KG1 (cell line): Measurements from ENCODE around the gene ACTN2.
"Not testable (repeated sequence)": the region's sequence is repeated elsewhere in the genome, so short reads cannot be mapped to it uniquely, and the experiment has no call there.

Experiments used
- DNase-seq: peaks from one replicate; lab custom pipeline; 2025; lab: John Stamatoyannopoulos, UW

ACTN2 gene

DNA sequence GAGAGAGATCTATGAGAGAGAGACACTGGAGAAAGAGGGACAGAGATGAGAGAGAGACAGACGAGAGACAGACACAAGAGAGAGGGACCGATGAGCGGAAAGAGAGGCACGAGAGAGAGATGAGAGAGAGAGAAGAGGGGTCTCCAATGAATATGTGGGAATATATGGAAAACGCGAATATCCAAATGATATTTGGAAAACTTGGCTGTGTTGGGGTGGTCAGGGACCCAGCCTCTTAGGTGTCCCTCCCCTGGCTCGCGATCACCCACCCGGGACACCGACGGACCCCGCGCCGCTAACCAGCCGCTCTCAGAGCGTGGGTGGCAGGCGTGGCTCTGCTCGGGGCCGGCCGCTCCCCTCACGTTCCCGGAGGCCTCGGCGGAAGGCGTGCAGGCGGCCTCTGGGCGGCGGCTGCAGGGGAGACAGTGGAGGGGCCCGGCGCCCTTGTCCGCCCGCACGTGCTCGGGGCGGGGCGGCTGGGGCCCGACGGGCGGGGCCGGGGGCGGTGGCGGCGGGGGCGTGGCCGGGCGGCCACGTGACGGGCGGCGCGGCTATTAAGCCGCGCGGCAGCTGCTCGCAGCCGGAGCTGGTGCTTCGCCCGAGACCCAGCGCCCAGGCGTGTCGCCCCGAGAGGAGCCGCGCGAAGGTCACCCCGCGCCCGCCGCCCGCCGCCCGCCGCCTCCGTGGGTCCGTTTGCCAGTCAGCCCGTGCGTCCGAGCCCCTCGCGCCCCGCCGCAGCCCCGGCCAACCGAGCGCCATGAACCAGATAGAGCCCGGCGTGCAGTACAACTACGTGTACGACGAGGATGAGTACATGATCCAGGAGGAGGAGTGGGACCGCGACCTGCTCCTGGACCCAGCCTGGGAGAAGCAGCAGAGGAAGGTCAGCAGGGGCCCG is at the start of gene ACTN2:
Gene ACTN2 (plus strand): TSS at position 583 of the 898 bp plus-strand sequence. CDS start 175 bp downstream, at position 758.
- no peak for DNase-seq

DNA sequence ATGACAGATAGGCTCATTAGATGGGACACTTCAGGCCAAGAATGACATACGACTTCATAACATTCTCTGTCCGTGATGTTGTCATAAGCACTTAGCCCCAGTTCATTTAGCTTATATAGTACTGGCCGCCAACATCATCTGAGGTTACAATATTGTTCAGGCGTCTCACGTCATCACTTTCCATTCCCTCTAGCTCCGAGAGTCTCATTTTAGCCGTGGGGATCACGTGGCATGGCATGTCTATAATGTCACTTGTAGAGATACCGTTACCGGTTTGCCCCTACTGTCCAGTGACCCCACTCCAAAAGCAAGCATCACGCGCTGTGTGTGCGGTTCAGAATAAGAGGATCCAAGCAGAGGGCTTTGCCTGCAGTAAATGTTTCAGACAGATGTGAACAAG is 47.4 kb upstream of the ACTN2 start:
- no peak for DNase-seq

DNA sequence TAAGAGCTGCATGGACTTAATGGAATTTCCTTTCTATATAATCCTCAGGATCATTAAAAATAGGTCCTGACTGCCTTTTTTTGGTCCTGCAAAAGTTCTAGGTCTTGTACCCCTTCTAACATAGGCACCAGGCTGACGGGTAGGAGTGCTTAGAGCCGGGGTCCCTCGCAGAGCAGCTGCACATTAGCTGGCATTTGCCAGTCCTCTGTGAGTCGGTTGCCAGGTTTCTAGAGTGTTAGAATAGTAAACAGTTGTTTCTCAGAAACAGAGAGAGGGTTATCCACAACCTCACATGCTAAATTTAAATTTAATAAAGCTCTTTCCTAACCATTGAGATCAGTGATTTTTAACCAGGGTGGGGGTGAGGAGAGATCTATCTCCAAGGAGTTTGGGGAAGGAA is 46.6 kb upstream of the ACTN2 start:
- no peak for DNase-seq

DNA sequence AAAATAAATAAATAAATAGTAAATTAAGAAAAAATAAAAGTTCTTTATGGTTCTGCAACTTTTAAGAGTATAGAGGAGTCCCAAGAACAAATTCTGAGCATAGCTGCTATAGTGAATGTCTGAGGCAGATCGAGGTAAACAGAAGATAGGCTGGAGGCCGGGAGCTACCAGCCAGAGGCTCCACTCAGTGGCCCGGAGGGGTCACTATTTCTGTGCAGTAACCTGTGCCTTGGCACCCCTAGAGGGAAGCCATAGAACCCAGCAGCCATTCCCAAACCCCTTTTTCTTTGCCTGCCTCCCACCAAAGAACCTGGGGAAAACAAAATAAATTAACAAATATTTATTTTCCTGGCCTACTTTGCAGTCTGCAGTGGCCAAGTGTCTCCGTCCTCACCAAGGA is 43.5 kb upstream of the ACTN2 start:
- no peak for DNase-seq

DNA sequence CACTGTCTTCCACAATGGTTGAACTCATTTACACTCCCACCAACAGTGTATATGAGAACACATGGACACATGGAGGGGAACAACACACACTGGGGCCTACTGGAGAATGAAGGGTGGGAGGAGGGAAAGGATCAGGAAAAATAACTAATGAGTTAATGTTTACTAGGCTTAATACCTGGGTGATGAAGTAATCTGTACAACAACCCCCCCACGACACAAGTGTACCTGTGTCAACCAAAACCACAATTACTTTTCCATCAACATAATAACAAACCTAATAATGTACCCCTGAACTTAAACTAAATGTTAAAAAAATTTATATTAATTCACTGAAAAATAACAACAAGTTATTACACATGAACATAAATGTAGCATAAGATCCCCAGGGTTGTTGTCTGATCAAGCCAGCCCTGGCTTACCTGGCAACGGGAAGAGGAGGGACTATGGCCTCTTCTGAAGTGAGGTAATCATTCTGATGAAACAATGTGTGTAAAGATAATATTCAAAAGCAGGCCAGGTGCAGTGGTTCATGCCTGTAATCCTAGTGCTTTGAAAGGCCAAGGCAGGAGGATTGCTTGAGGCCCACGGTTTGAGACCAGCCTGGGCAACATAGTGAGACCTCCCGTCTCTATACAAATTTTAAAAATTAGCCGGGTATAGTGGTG is 41.2 kb upstream of the ACTN2 start:
- DNase-seq: no peak

DNA sequence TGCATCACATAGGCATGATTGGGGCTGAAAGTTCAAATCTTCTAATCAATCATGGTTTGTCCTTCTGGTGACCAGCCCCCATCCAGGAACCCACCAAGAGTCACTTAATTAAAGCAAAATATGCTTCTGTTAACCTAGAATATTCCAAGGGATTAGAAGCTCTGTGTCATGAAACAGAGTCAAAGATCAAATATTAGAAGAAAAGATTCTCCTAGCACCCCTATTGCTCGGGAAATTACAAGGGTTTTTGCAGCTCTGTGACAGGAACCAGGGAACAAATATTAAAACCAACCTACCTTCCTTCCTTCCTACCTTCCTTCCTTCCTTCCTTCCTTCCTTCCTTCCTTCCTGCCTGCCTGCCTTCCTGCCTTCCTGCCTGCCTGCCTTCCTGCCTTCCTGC is 31.8 kb upstream of the ACTN2 start:
- DNase-seq: no peak

DNA sequence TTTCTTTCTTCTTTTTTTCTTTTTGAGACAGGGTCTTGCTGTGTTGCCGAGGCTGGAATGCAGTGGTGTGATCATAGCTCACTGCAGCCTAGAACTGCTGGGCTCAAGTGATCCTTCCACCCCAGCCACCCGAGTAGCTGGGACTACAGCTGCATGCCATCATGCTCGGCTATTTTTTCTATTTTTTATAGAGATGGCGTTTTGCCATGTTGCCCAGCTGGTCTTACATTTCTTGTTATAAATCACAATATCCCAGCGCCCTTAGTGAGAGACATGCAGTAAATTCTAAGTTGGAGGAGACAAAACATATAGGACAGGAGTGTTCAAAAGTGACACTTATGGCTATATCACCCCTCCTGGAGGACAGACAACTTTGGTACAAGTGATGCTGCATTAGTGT is 31.3 kb upstream of the ACTN2 start:
- DNase-seq: no peak

DNA sequence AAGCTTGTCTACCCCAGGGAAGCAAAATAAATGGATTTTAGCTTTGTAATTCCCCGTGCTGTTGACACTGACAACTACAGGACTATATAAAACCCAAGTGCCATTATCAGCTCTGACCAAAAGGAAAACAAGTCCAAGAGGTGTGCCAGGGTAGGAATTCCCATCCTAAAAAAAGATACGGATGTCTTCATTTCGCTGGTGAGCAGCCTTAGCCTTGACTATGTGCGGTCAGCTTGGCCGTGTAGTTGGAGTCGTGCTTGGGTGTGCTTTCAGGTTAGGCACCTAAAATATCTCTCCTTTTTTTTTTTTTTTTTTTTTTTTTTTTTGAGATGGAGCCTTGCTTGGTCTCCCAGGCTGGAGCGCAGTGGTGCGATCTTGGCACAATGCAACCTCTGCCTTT is 28.9 kb upstream of the ACTN2 start:
- DNase-seq: no peak

DNA sequence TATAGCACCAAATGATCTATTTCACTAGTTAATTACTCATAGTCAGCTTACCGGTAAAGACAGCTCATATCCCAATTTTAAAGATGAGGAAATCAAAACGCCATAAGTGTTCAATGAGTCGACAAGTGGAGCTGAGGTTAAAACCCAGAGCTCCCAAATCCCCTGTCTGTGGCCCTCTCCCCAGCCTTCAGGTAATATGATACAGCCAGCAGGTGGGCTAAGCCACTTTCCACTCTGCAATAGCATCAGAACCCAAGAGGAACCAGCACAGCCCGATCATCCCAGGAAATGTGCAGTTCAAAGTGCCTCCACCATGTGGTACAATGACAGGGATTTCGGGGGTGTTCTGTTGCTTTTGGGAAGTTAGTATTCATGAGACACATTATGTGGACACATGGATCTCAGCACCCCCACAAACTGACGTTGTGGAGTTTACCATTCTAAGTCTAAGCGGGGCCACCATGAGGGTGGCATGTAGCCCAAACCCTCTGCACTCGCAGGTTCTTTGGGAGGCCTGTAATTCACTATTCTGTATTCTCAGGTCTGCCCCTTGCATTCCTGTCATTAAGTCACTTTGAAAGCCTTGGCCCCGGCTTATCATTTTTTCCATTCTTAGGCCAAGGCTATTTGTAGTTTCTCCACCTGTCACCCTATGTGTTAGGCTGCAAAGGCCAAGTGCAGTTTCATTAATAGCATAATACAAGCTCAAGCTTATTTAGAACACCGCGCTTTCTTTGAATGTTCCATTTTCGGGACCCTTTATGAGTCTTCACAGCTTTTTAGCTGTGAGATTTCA is 26.3 kb upstream of the ACTN2 start:
- no peak for DNase-seq

DNA sequence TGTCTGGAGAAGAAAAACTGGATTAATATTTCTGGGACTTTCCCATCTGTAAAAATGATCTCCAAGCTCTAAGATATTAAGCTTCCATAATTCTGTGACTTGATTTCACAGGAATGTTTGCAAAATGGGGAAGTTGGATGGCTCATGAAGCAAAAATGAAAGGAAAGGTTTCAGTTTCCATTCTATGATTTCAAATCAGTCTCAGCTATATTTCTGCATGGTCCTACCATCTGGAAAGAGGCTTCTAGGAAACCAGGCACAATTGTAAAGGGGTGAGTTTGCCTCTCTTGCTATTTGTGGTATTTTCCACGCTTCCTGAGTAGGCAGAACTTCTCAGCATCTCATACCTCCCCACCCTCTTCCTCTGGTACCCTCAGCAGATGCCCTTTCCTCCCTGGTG is 22.4 kb upstream of the ACTN2 start:
- DNase-seq: no peak

DNA sequence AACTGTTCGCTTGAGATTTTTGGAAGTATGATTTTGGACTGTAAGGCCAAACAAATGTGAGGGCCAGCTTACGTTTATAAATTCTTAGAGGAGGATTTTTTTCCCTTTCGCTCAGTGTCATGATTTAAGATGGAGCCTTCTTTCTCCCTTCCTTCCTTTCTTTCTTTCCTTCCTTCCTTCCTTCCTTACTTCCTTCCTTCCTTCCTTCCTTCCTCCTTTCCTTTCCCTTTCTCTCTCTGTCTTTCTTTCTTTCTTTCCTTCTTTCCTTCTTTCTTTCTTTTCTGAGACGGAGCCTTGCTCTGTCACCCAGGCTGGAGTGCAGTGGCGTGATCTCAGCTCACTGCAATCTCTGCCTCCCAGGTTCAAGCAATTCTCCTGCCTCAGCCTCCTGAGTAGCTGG is 17.4 kb upstream of the ACTN2 start:
- not testable (repeated sequence) for DNase-seq

DNA sequence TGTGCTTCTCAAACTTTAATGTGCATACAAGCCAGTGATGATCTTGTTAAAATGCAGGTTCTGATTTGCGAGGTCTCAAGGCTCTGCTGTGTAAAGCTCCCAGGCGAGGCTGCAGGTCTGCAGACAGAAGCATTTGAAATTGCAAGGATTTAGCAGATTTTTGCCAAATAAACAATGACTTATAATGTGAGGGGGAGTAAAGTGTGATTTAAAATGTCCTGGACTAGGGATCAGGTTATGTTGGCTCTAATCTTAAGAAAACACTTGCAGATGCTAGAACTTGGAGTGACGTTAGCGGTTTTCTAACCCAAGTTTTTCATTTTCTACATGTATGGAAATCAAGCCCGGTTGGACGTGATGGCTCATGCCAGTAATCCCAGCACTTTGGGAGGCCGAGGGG is 16.2 kb upstream of the ACTN2 start:
- DNase-seq: no peak

DNA sequence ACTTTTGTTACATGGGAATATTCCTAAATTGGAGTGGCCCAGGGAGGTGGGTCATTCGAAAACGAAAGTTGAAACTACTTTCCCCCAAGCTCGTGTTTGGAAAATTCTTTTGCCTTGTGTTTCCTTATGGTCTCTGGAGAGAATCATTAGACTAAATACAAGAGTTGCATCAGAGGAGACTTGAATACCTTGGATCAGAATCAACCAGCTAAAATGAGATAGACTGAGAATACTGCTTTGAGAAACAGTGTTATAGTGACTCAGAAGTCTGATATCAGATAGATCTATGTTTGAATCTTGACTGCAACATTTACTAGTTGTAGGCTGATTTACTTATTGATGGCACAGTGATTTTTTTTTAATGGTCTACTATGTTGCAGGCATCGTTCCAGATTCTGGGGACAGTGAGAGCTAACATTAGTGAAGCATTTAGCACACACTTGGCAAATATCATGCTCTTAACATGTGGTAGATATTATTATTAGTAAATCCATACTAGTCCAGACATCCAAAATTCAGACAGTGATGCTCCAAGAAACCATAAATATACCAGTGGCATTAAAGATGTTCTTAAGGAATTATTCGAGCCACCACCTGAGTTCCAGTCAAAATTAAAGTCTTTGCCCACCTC is 12.9 kb upstream of the ACTN2 start:
- no peak for DNase-seq

DNA sequence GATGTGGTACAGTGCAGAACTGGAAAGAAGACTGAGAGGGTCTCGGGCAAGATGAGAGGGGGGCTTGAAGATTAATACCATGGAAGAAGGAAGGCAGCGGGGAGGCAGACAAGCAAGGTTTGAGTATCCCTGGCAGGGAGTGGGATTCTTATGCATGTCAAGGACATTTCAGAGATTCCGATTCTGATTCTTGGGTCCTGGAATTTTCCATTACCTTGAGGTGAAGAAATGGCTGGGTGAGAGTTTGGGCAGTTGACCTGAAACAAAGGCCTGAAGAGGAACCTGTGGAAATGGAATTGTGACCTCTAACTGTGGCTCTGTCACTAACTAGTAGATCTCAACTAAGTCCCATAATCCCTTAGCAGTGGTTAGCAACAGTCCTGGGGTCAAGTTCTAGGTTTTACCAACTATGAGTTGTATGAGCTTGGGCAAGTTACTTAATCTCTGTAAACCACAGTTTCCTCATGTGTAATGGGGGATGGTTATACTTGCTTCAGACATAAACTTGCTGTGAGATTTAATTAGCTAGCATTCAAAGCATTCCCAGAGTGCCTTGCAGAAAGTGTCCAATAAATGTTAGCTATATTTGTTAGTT is 8.6 kb upstream of the ACTN2 start:
- no peak for DNase-seq

DNA sequence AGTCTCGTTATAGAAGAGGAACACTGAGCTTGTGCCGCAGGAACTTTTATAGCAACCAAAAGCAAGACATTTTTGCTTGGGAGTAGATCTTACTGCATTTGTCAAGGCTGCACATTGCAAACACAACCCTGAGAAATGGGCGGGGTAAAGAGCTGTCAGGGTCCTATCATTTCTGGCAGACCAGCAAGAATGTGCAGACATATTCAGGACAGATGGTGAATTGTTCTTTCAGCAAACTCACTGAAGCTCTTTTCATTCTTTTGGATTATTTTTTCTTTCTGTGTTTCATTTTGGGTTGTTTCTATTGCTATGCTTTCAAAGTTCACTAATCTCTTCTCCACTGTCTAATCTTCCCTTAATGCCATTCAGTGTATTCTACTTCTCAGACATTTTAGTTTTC is 5.1 kb upstream of the ACTN2 start:
- DNase-seq: no peak

DNA sequence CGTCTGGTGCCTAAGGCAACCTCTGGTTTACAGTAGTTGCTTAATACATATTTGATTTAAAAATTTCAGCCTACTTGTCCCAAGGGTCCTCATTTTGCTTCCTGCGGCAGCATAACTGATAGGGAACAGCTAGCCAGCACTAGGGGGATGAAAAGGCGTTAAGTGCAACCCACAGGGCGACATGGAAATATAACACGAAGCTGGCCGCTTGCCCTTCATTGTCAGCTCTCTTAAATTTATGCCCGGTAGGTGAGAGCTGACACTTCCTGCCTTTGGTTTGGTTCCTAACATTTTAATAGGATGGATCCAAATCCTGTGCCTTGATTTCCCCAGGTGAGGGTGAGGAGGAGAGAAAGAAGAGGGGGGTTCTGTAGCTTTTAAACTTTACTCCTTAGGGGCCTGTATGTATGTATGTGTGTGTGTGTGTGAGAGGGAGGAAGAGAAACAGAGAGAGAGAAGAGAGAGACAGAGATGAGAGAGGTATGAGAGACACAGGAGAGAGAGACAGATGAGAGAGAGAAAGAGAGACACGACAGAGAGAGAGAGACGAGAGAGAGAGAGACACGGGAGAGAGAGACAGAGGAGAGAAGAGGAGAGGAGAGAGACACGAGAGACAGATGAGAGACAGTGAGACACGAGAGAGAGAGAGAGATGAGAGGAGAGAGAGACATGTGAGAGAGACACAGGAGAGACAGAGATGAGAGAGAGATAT is 938 bp upstream of the ACTN2 start:
- DNase-seq: no peak

DNA sequence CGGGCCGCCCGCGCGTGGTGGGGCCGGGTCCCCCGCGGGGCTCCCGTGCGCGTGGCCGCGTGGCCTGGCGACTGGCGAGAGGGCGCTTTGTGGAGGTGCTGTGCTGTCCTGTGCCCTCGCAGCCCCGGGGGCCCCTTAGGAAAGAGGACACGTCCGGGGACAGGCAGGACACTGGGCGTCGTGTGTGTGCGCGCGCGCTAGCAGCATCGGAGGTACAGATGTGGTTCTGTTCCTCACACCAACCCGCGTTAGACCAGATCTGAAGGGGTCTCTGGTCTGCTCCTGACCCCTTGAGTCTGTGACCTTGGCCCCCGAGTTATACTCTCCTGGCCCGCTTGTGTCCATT is 489 bp downstream of the ACTN2 start:
- no peak for DNase-seq

DNA sequence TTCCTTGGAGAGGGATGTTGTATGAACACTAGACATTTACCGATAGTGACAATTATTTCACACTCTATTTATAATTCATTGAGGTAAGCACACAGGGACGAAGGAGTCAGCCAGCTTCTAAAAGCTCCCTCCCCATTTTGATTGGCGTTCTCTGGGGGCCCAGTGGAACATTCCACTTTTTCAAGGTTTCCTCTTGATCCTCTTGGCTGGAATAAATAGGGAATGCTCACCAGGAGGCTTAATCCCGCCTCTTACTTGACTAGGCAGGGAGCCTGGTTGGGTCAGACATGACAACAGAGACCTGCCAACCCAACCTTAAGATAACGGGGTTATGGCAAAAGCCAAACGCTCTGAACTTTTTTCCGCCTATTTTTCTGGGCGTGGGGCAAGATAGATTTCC is 974 bp downstream of the ACTN2 start:
- DNase-seq: no peak

DNA sequence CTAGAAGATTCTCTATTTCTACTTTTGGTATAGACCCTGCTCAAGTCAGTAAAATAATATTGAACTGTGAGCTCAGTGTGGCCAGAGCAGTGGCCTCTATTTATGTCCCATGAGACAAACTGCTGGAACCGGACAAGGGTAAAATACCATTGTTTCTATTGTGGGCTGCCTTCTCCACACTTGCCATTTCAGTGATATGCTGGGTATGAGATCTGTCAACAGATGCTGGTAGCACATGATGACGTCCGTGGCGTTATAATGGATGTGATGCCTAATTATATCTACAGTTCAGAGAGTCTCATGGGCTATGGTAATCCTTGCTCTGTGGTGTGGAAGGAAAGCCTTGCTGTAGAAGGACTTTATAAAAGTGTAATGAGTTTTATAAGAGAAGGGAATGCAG is 2.4 kb downstream of the ACTN2 start:
- no peak for DNase-seq

DNA sequence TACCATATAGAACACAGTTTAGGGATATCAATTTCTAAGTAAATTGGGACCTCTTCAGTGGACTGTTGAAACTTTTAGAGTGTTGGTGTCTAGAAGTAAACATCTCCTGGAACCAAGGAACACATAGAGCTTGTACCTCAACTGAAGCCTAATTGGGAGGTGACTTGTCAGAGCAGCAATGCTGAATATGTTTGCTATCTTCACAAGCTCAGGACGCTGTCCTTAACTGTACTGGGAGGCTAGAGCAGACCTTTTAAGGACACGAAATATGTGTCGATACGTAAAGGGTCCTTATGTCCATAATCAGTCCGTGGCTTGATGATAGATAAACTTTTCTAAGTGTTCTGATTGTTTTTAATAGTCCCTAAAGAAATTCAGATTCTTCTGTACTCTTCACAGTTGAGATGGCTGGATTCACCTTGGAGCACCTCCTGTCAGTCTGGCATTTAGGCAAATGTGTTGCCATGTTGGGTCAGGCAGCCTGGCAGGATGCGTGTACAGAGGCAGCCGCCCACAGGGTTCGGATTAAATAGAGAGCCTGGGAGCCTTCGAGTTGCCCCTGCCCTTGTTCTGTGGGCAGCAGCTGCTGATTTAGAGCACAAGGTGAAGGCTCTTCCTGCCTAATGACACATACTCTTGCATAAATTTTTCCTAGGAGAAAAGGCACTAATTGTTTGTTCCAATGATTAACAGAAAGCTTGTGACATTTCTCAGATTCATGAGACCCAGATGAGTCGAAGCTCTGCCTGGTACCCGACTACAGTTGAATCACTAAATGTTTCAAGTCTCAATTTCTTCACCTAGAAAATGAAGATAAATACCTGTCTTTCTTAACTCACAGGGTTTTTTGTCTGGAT is 3.6 kb downstream of the ACTN2 start:
- DNase-seq: no peak
